Mesenchymal stem cell (in vitro differentiated cells and primary cell): ENCODE data around the gene USP9X.

Experiments
- DNase-seq: peaks from one replicate; pipeline ENCODE4 v3.0.0-alpha.2; 2013
- H2AFZ ChIP-seq: one replicate; pipeline ENCODE4 v1.6.1; 2013; ENCODE audit warnings: low read depth, mild to moderate bottlenecking, control low read depth, inconsistent platforms, low read length, moderate library complexity
- H2AK5ac ChIP-seq: 2 replicates; pipeline ENCODE4 v1.6.1; 2013; ENCODE audit warnings: low read length, moderate library complexity, mild to moderate bottlenecking, inconsistent platforms; ENCODE audit not compliant: severe bottlenecking
- H2BK120ac ChIP-seq: one replicate; pipeline ENCODE4 v1.6.1; 2013; ENCODE audit warnings: low read depth, mild to moderate bottlenecking, inconsistent platforms, low read length, moderate library complexity
- H2BK12ac ChIP-seq, 2 experiments: one replicate each; pipeline ENCODE4 v1.6.1; 2013; ENCODE audit warnings: inconsistent platforms in 2 of 2, low read length in 2 of 2, mild to moderate bottlenecking in 2 of 2, moderate library complexity in 2 of 2, control low read depth in 1 of 2
- H2BK15ac ChIP-seq: one replicate; pipeline ENCODE4 v1.6.1; 2013; ENCODE audit warnings: mild to moderate bottlenecking, low read depth, inconsistent platforms; ENCODE audit not compliant: poor library complexity, severe bottlenecking
- H2BK5ac ChIP-seq: 2 replicates; pipeline ENCODE4 v1.6.1; 2013; ENCODE audit warnings: low read depth, mild to moderate bottlenecking, low read length, control low read depth, inconsistent platforms; ENCODE audit not compliant: poor library complexity, severe bottlenecking
- H3K14ac ChIP-seq, 2 experiments: one replicate each; pipeline ENCODE4 v1.6.1; 2013; ENCODE audit warnings: inconsistent platforms in 2 of 2, low read length in 2 of 2, control low read depth in 1 of 2, mild to moderate bottlenecking in 1 of 2, moderate library complexity in 1 of 2
- H3K18ac ChIP-seq, 2 experiments: one replicate each; pipeline ENCODE4 v1.6.1; 2013; ENCODE audit warnings: inconsistent platforms in 2 of 2, low read length in 2 of 2, control low read depth in 1 of 2, low read depth in 1 of 2, mild to moderate bottlenecking in 1 of 2
- H3K23ac ChIP-seq, 2 experiments: one replicate each; pipeline ENCODE4 v1.6.1; 2013; ENCODE audit warnings: inconsistent platforms in 2 of 2, low read length in 2 of 2, mild to moderate bottlenecking in 2 of 2, moderate library complexity in 2 of 2, control low read depth in 1 of 2
- H3K27ac ChIP-seq: 2 replicates; pipeline ENCODE4 v1.5.1; 2013; ENCODE audit warnings: mild to moderate bottlenecking, moderate library complexity, low read length, control low read depth, inconsistent platforms; ENCODE audit not compliant: poor library complexity, severe bottlenecking
- H3K27me3 ChIP-seq, 2 experiments: 2 replicates each; pipeline versions ENCODE4 v1.6.1 to v1.7.0; 2013; ENCODE audit warnings: low read length in 2 of 2, mild to moderate bottlenecking in 2 of 2, moderate library complexity in 2 of 2, control low read depth in 1 of 2, inconsistent platforms in 1 of 2; ENCODE audit not compliant: control insufficient read depth in 1 of 2, insufficient read depth in 1 of 2
- H3K36me3 ChIP-seq, 2 experiments: 2 replicates each; pipeline versions ENCODE4 v1.6.1 to v1.7.0; 2013; ENCODE audit warnings: low read length in 2 of 2, control low read depth in 1 of 2, inconsistent platforms in 1 of 2, low read depth in 1 of 2, mild to moderate bottlenecking in 1 of 2; ENCODE audit not compliant: insufficient read depth in 2 of 2, control insufficient read depth in 1 of 2
- H3K4ac ChIP-seq, 2 experiments: one replicate each; pipeline ENCODE4 v1.6.1; 2013; ENCODE audit warnings: inconsistent platforms in 2 of 2, low read length in 2 of 2, mild to moderate bottlenecking in 2 of 2, moderate library complexity in 2 of 2, control low read depth in 1 of 2, low read depth in 1 of 2
- H3K4me1 ChIP-seq: 2 replicates; pipeline ENCODE4 v1.6.1; 2013; ENCODE audit warnings: low read depth, low read length, control low read depth; ENCODE audit not compliant: control insufficient read depth, insufficient read depth
- H3K4me2 ChIP-seq: 2 replicates; pipeline ENCODE4 v1.6.1; 2013; ENCODE audit warnings: low read length, mild to moderate bottlenecking, inconsistent platforms; ENCODE audit not compliant: poor library complexity, severe bottlenecking
- H3K4me3 ChIP-seq, 2 experiments: 2 replicates each; pipeline versions ENCODE4 v1.5.1 to v1.7.0; 2013; ENCODE audit warnings: low read length in 2 of 2, mild to moderate bottlenecking in 2 of 2, control low read depth in 1 of 2, low read depth in 1 of 2; ENCODE audit not compliant: insufficient read depth in 1 of 2
- H3K79me1 ChIP-seq: replicated peaks from 2 replicates; pipeline ENCODE4 v1.6.1; 2013; ENCODE audit warnings: mild to moderate bottlenecking, control low read depth, low read length, inconsistent platforms; ENCODE audit not compliant: poor library complexity, severe bottlenecking
- H3K9ac ChIP-seq: 2 replicates; pipeline ENCODE4 v1.7.0; 2013; ENCODE audit warnings: mild to moderate bottlenecking, low read length, moderate library complexity
- H3K9me3 ChIP-seq: 2 replicates; pipeline ENCODE4 v1.7.0; 2013; ENCODE audit warnings: mild to moderate bottlenecking, low read length; ENCODE audit not compliant: control insufficient read depth
- H4K8ac ChIP-seq: one replicate; pipeline ENCODE4 v1.6.1; 2013; ENCODE audit warnings: inconsistent platforms, mild to moderate bottlenecking, low read length, moderate library complexity
- H4K91ac ChIP-seq: one replicate; pipeline ENCODE4 v1.6.1; 2013; ENCODE audit warnings: mild to moderate bottlenecking, low read length, inconsistent platforms
- WGBS: methylation state at CpG from one replicate; pipeline ENCODE4 v1.1.7; 2013; ENCODE audit warnings: mixed read lengths; 5-methylcytosine and 5-hydroxymethylcytosine counted together

USP9X gene

GRCh38 chrX:41258871-41259270, 173.6 kb downstream of the USP9X start:
- H3K79me1 ChIP-seq: no peaks in the 10 kb centered on the region
- no peak overlapping the region for H3K23ac ChIP-seq
- H3K27ac ChIP-seq: no peak overlapping the region
- H3K9me3 ChIP-seq: no peaks in the 10 kb centered on the region
- H3K9ac ChIP-seq: no peak overlapping the region
- H3K4ac ChIP-seq: no peak overlapping the region
- no peak overlapping the region for H2AFZ ChIP-seq
- H2AK5ac ChIP-seq: no peak overlapping the region
- H3K4me1 ChIP-seq: no peaks in the 10 kb centered on the region
- no peak overlapping the region for H3K4me3 ChIP-seq
- H2BK120ac ChIP-seq: no peak overlapping the region
- H2BK5ac ChIP-seq: no peak overlapping the region
- H2BK15ac ChIP-seq: no peak overlapping the region
- H3K14ac ChIP-seq: no peak overlapping the region
- H3K4me2 ChIP-seq: no peak overlapping the region
- WGBS: 100% methylated on average over 4 of the region's 14 CpGs
- H2BK12ac ChIP-seq: no peak overlapping the region
- no peak overlapping the region for H4K91ac ChIP-seq
- H3K18ac ChIP-seq: no peak overlapping the region
- H3K36me3 ChIP-seq: no peaks in the 10 kb centered on the region
- no peak for DNase-seq
- peaks cover 0 to 15% of the 10 kb centered on the region in 2 experiments for H3K27me3 ChIP-seq
- H4K8ac ChIP-seq: no peak overlapping the region

- no peak overlapping the region for H3K4me3 ChIP-seq
Observed at GRCh38 chrX:41259516-41259915, 174.3 kb downstream of the USP9X start.

GRCh38 chrX:41265615-41266014, 180.4 kb downstream of the USP9X start:
- Histone ChIP-seq H3K27ac (no peak overlapping the region), H3K27me3 (peaks cover 0 to 30% of the 10 kb centered on the region in 2 experiments), H3K79me1 (no peaks in the 10 kb centered on the region), H2AFZ (no peak overlapping the region), H2BK12ac (no peak overlapping the region), H3K4me3 (no peak overlapping the region), H3K4me2 (no peak overlapping the region), H3K36me3 (no peaks in the 10 kb centered on the region), H3K9me3 (no peaks in the 10 kb centered on the region), H2BK5ac (no peak overlapping the region), H4K8ac (no peak overlapping the region), H2AK5ac (no peak overlapping the region), H3K9ac (peak overlapping the region; percentile 55), H3K14ac (no peak overlapping the region), H3K4me1 (peaks cover 2% of the 10 kb centered on the region), H3K4ac (no peak overlapping the region), H2BK120ac (no peak overlapping the region), H2BK15ac (no peak overlapping the region), H4K91ac (no peak overlapping the region), H3K18ac (no peak overlapping the region), H3K23ac (no peak overlapping the region)
- WGBS: 67% methylated on average over 3 of the region's 8 CpGs
- DNase-seq: no peak

More at GRCh38 chrX:41259516-41259915, 174.3 kb downstream of the USP9X start:
- no peaks in the 10 kb centered on the region for H3K9me3 ChIP-seq
- H2AK5ac ChIP-seq: no peak overlapping the region
- H3K79me1 ChIP-seq: no peaks in the 10 kb centered on the region
- H3K23ac ChIP-seq: no peak overlapping the region
- H2BK12ac ChIP-seq: no peak overlapping the region
- no peak overlapping the region for H3K4ac ChIP-seq
- H2AFZ ChIP-seq: no peak overlapping the region
- DNase-seq: no peak
- no peak overlapping the region for H2BK120ac ChIP-seq
- no peak overlapping the region for H4K91ac ChIP-seq
- no peak overlapping the region for H2BK15ac ChIP-seq
- no peaks in the 10 kb centered on the region for H3K36me3 ChIP-seq
- H3K4me2 ChIP-seq: no peak overlapping the region
- H3K27ac ChIP-seq: no peak overlapping the region
- no peak overlapping the region for H3K9ac ChIP-seq
- H3K4me1 ChIP-seq: no peaks in the 10 kb centered on the region
- no peak overlapping the region for H3K14ac ChIP-seq
- WGBS: 83% methylated on average over 13 of the region's 13 CpGs
- no peak overlapping the region for H2BK5ac ChIP-seq
- peaks cover 0 to 15% of the 10 kb centered on the region in 2 experiments for H3K27me3 ChIP-seq
- no peak overlapping the region for H4K8ac ChIP-seq
- H3K18ac ChIP-seq: no peak overlapping the region

- no peak overlapping the region for H4K91ac ChIP-seq
- no peak overlapping the region for H3K4ac ChIP-seq
- H3K4me1 ChIP-seq: peaks cover 7% of the 10 kb centered on the region
- peak; percentile 22 for DNase-seq
- no peak overlapping the region for H3K14ac ChIP-seq
- H2BK120ac ChIP-seq: no peak overlapping the region
- no peak overlapping the region for H4K8ac ChIP-seq
- no peak overlapping the region for H3K4me3 ChIP-seq
- H3K9ac ChIP-seq: no peak overlapping the region
- H3K9me3 ChIP-seq: no peaks in the 10 kb centered on the region
- H2BK15ac ChIP-seq: no peak overlapping the region
- no peak overlapping the region for H2BK12ac ChIP-seq
- no peak overlapping the region for H3K23ac ChIP-seq
- no peak overlapping the region for H3K4me2 ChIP-seq
- no peak overlapping the region for H2AFZ ChIP-seq
- peaks cover 0 to 34% of the 10 kb centered on the region in 2 experiments for H3K27me3 ChIP-seq
- H3K79me1 ChIP-seq: no peaks in the 10 kb centered on the region
- H2AK5ac ChIP-seq: no peak overlapping the region
- no peak overlapping the region for H2BK5ac ChIP-seq
- 71% methylated on average over 1 of the region's 2 CpGs for WGBS
- no peak overlapping the region for H3K27ac ChIP-seq
- no peak overlapping the region for H3K18ac ChIP-seq
- no peaks in the 10 kb centered on the region for H3K36me3 ChIP-seq
Observed at GRCh38 chrX:41273638-41274037, 188.4 kb downstream of the USP9X start.
